HG03064 (cell line): ENCODE data around the gene XYLT2.

ENCODE experiments used
- ATAC-seq: cut with Tn5 transposase; IDR thresholded peaks from one replicate; pipeline ENCODE4 v1.9.1; 2021; ENCODE audit warnings: low read depth; ENCODE audit not compliant: unreplicated experiment

The XYLT2 gene

DNA sequence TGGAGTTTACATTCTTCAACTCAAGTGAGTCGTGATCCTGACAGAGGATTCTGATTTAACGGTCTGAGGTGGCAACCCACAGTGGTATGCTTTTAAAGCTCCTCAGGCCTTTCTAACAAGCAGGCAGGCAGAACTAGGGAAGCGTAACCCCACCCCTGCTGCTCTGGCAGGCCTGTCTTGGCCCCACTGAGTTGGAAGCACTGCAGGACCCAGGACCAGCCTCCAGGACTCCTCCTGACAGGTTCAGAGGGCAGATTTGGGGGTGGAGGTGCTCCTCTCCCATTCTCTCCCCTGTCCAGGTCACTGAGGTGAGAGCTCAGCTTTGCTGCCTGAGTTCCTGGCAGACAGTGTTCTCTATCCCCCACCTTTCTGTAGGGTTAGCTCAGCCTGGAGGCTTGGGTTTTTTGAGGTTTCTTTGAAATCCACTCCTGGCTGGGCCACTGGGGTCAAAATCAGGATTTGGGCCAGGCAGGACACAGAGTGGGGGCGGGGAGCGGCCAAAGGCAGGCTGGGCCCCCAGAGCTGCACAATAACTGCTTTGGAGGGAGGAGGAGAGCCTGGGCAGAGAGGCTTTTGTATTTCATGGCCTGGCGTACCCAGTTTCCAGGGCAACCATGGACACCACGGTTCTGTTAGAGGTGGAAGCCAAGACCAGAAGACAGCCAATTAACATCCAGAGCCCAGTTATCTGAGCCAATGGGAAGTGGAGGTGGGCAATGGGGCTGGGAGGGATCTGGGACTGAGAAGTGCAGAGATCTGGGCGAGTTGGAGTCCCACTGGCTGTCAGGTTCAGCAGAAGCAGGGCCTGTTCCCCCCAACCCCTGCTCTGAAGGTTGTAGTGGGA, 17.5 kb downstream of the XYLT2 start:
- ATAC-seq: no peak

DNA sequence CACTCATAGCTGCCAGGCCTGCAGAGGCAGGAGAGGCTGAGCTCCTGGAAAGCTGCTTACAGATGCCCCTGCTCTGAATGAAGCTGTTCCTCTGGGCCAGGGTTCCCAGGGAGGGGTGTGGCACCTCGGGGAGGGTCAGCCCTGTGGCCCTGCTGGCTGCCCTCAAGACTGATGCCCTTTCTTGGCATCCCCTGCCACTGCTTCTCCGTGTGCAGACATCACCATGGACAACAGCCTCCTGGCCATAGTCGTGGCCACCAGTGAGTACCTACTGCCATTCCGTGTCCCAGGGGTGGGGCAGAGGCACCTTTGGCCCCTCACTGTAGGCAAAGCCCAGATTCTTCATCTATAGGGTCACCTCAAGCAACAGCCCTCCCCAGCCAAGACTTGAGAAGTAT, 18.1 kb downstream of the XYLT2 start:
- no peak for ATAC-seq

DNA sequence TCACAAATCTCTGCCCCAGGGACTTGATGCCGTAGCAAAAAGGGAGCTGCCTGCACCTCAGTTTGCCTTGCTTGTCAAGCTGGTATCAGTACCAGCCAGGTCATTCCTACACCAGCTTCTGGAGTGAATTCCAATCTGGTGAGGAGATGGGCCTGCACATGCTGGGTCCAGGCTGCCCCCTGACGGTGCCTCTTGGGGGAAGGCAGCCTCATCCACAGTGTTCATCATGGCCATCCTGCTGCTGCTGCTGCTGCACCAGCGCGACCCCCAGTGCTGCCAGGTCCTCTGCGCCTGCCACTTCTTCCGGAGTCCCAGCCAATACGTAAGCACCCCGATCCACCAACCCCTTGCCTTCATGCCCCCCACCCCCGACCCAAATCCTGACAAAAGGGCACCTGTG, 18.8 kb downstream of the XYLT2 start:
- ATAC-seq: no peak

GRCh38 chr17:50365165-50365564, 19.2 kb downstream of the XYLT2 start:
- no peak for ATAC-seq

GRCh38 chr17:50365649-50366393, 19.9 kb downstream of the XYLT2 start:
- no peak for ATAC-seq

DNA sequence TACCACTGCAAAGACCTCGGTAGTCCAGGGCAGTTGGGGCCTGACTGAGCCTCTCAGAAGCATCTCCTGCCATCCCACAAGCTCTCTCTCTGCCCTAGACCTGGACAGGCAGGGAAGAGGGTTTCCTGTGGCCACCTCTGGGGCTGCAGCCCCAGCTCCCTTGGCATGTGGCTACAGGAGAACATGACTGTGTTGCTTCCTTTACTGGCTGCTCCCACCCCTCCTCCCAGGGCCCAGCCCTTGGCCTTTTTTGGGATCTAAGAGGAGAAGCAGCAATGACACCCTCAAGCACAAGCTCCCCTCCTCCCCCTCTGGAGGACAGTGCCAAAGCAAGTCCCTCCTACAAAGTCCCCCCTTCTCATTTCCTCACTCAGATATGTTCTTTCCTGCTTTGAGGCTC, 21.5 kb downstream of the XYLT2 start:
- ATAC-seq: no peak

GRCh38 chr17:50370052-50370451, 24.1 kb downstream of the XYLT2 start:
- ATAC-seq: no peak

DNA sequence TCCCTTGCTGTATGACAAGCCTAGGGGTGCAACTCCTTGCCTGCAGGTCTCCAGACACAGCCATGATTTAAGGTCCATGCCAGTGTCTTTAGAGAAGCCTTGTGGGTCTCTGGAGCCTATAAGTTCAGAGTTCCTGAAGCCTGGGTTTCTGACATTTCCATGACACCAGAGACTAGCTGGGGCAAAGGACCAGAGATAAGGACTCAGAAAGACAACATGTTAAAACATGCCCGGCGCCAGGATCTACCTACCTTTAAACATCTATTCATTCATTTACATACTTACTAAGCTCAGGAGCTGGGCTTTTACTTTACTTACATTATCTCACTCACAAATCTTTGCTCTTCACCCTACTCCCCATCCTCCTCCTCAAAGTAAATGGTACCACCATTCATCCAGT, 25.6 kb downstream of the XYLT2 start:
- ATAC-seq: no peak

DNA sequence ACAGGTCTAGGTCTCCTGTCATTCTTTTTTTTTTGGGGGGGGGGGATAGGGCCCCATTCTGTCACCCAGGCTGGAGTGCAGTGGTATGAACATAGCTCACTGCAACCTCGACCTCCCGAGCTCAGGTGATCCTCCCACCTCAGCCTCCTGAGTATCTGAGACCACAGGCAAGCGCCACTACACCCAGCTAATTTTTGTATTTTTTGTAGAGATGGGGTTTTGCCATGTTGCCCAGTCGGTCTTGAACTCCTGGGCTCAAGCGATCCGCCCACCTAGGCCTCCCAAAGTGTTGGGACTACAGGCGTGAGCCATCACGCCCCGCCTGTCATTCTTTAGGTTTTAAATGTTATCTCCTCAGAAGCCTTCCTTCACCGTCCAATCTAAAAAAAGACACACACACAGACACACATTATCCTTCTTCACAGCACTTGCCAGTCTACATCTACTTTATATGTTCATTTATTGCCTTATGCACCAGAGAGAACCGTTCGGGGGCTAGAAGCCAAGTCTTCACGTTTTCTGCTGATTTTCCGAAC, 26.4 kb downstream of the XYLT2 start:
- ATAC-seq: no peak

- ATAC-seq: peak; percentile 70
Measured at GRCh38 chr17:50372758-50373556, 27.0 kb downstream of the XYLT2 start, which contains the start of the genes EME1 and MRPL27. Gene EME1 (plus strand): TSS chr17:50373229. CDS start chr17:50375209, 1,980 bp downstream. Gene MRPL27 (minus strand): TSS chr17:50373184. CDS start chr17:50373170, 14 bp downstream.

- no peak for ATAC-seq
Measured at GRCh38 chr17:50373705-50374104, 27.8 kb downstream of the XYLT2 start.

DNA sequence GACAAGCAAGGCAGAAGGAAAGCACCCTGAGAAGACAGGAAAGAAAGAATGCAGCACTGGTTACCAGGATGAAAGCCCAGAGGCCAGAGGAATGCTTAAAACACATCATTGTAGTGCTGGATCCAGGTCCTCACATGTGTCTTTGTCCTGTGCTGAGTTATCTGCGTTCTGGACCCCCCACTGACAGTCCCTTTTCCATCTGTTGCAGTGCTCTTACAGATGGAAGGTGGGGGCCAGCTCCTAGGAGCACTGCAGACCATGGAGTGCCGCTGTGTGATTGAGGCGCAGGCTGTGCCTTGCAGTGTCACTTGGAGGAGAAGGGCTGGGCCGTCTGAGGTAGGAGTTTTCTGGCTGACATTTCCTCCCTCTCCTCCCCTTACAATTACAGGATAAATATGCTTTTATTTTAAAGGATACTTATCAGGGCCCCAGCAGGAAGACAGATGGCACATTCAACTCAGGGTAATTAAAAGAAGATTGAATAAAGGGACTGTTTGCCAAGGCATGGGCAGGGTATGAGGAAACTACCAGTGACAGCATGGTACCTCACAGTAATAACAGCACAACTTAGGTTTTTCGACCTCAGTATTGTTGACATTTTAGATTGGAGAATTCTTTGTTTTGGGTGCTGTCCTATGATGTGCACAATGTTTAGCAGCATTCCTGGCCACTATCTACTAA, 30.1 kb downstream of the XYLT2 start:
- no peak for ATAC-seq

DNA sequence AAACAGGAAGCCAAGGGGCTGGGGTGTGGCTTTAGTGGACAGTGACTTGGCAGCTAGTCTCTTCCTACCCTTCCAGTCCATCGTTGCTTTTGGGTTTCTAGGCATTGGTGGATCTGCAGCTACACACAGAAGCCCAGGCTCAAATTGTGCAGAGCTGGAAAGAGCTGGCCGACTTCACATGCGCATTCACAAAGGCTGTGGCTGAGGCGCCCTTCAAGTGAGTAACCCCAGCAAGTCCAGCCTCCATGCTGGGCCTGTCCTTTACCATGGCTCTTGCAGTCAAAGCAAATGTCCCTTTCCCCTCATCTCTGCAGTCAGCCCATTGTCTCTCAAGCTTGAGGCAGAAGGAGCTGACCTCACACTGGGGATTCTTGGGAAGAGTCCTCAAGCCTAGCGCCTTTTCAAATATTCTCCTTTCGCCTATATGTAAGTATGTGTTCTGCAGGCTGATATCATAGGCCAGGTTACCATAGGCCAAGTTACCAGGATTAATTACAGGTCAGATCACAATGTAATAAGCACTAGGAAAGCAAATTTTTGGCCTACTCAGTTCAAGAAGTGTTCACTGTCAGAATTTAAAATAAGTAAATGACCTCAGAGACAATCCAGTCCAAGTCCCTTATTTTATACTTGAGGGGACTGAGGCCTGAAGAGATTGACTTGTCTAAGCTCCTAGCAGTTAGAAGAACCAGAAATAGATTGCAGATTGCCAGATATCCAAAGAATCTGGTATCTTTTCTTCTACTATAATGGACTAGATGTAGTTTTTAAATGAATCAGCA, 33.6 kb downstream of the XYLT2 start:
- no peak for ATAC-seq

- ATAC-seq: no peak
Measured at GRCh38 chr17:50380369-50381259, 34.7 kb downstream of the XYLT2 start.

DNA sequence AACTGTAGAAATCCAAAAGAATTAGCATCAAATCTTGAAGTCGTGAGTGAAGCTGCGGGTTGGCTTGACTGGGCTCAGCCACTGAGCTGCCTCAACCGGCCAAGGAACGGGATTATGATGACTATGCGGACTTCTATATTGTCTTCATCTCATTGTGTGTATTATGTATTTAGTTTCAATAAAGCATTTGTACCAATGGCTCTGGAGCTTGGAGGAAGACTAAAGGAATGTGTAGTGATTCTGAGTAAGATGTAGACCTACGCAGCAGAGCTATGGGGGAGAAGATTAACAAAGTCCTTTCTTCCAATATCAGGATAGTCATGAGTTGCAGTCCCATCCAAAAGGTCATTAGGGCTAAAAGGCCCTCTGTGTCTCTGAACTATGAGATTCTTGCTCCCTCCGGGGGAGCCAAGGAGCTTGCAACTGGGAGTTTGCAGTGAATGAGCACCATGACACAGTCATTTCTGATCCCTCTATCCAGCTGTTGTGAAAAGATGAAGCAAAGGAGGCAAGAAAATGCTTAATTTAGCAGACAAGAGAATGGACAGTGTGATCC, 35.4 kb downstream of the XYLT2 start:
- no peak for ATAC-seq

DNA sequence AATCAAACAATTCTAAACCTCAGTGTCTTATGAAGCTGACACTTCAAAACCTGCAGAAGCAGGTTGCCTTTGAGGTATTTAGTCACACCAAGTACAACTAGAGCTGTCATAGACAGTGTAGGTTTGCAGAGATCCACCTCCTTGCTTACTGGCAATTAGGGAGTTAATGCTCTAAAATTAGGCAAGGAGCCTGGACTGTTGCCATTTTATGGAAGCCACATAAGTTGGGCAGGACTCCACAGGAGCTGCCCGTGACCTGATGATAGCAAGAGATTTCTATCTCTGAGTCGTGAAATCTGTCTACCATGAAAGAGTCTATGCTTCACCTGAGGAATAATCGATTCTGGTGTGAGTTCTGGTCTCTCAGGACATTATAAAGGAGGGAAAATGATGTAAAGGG, 36.0 kb downstream of the XYLT2 start:
- no peak for ATAC-seq

DNA sequence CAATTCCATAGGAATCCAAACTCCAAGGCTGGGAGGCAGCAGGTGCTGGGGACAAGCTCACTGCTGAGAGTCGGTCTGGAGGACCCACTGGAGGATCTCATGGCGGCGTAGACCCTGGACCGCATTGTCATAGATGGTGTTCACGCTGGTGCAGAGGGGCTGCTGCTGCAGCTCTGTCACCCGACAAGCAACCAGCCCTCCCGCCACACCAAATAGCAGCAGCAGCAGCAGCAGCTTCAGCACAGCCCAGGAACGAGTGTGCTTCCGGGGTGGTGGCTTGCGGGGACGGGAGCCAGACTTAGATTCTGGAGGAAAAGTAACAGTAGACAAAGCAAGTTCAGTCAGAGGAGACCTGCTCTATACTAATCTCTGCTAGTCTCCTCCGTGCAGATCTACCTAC, 37.0 kb downstream of the XYLT2 start:
- ATAC-seq: no peak

- no peak for ATAC-seq
Measured at GRCh38 chr17:50386510-50386909, 40.6 kb downstream of the XYLT2 start.
